Measurements from ENCODE around the gene RFFL. TPM values are rescaled to one million over a fixed set of nuclear protein-coding genes. Genes with fewer than 3 reads are reported as not detected.

Gene RFFL
- total RNA-seq, 1 experiment from 2014 or later, result 30.3 TPM

- ChIA-PET CTCF (no interaction called here), POLR2A (no interaction called here)
Measured at GRCh38 chr17:35051183-35051578, 12.3 kb downstream of the RFFL start.

GRCh38 chr17:35050170-35050569 lies 13.3 kb downstream of the RFFL start:
- H3K4me1 Mint-ChIP-seq, result peaks cover 32% of the 10 kb centered on the region
- ATAC-seq, result no peak
- H3K9me3 Mint-ChIP-seq, result no peaks in the 10 kb centered on the region
- no peaks in the 10 kb centered on the region for H3K27me3 Mint-ChIP-seq (ENCODE audit: low read depth)
- POLR2A ChIA-PET, result no interaction called here
- CTCF ChIA-PET, result interaction anchor here (0.7 to 1.0 kb wide), 3 partner anchors 40 to 215 kb away, joined by 3 to 5 read pairs (median 3); no protein-coding TSS in a partner anchor
- H3K27ac Mint-ChIP-seq, result no peak overlapping the region
- no peak overlapping the region for H3K4me3 Mint-ChIP-seq
- DNase-seq (ENCODE audit: low spot score), result no peak
- H3K36me3 Mint-ChIP-seq, result no peaks in the 10 kb centered on the region
- no peak for TF ChIP-seq NFATC4 (CRISPR knock-in tag; IDR thresholded peaks at IDR 0.05)
- TF ChIP-seq STAT6 (CRISPR knock-in tag; conservative IDR thresholded peaks at IDR 0.05; ENCODE audit: low read depth), result no peak
- no peak for TF ChIP-seq ZNF512 (CRISPR knock-in tag; IDR thresholded peaks at IDR 0.05; ENCODE audit: borderline replicate concordance)
- TF ChIP-seq HMGXB4 (CRISPR knock-in tag; IDR thresholded peaks at IDR 0.05), result no peak
- TF ChIP-seq NFE2L1 (CRISPR knock-in tag; IDR thresholded peaks at IDR 0.05), result no peak
- TF ChIP-seq HMGA2 (CRISPR knock-in tag; IDR thresholded peaks at IDR 0.05), result no peak
- TF ChIP-seq MYBL2 (CRISPR knock-in tag; IDR thresholded peaks at IDR 0.05), result no peak
- no peak for TF ChIP-seq CTCF (IDR thresholded peaks at IDR 0.05)
- TF ChIP-seq USF1 (CRISPR knock-in tag; IDR thresholded peaks at IDR 0.05), result no peak
- TF ChIP-seq AFF4 (CRISPR knock-in tag; IDR thresholded peaks at IDR 0.05; ENCODE audit: borderline replicate concordance), result no peak
- TF ChIP-seq MAX (CRISPR knock-in tag; IDR thresholded peaks at IDR 0.05), result no peak
- TF ChIP-seq ZNF281 (CRISPR knock-in tag; IDR thresholded peaks at IDR 0.05), result no peak
- TF ChIP-seq TEAD4 (CRISPR knock-in tag; IDR thresholded peaks at IDR 0.05), result no peak
- no peak for TF ChIP-seq NR3C1 (CRISPR knock-in tag; conservative IDR thresholded peaks at IDR 0.05; ENCODE audit: low read depth)
- no peak for TF ChIP-seq MLX (CRISPR knock-in tag; IDR thresholded peaks at IDR 0.05)
- TF ChIP-seq TCF7 (CRISPR knock-in tag; IDR thresholded peaks at IDR 0.05; ENCODE audit: low read depth), result no peak

More at GRCh38 chr17:35051183-35051578, 12.3 kb downstream of the RFFL start:
- no peak for ATAC-seq
- no peak for TF ChIP-seq CBFB (CRISPR knock-in tag; IDR thresholded peaks at IDR 0.05; ENCODE audit: low read depth)
- TF ChIP-seq MAX (CRISPR knock-in tag; IDR thresholded peaks at IDR 0.05), result no peak
- TF ChIP-seq GABPB1 (CRISPR knock-in tag; IDR thresholded peaks at IDR 0.05), result peak; percentile 51; the same call in 1 of the 2 replicates
- Mint-ChIP-seq H3K4me3 (no peak overlapping the region), H3K27me3 (ENCODE audit: low read depth) (no peaks in the 10 kb centered on the region), H3K36me3 (no peaks in the 10 kb centered on the region), H3K4me1 (peaks cover 37% of the 10 kb centered on the region), H3K27ac (no peak overlapping the region), H3K9me3 (no peaks in the 10 kb centered on the region)
- no peak for DNase-seq (ENCODE audit: low spot score)

Data from WTC11 (cell line).